Epithelial cell of esophagus (primary cell): ENCODE results near the gene PIM3.

Experiments
- DNase-seq: peaks from one replicate; pipeline ENCODE4 v3.0.0; 2010; ENCODE audit warnings: low read depth
- H3K4me3 ChIP-seq: 2 replicates; pipeline ENCODE4 v1.5.1; 2011; ENCODE audit warnings: mild to moderate bottlenecking, low read length, control low read depth
- TF ChIP-seq, protein P1 (sequence below): IDR thresholded peaks from 2 replicates; pipeline ENCODE4 v1.5.1; 2011; ENCODE audit warnings: low read depth, mild to moderate bottlenecking, low read length, control low read depth, inconsistent platforms; ENCODE audit not compliant: insufficient read depth; ENCODE audit errors: missing control alignments

Gene PIM3

DNA sequence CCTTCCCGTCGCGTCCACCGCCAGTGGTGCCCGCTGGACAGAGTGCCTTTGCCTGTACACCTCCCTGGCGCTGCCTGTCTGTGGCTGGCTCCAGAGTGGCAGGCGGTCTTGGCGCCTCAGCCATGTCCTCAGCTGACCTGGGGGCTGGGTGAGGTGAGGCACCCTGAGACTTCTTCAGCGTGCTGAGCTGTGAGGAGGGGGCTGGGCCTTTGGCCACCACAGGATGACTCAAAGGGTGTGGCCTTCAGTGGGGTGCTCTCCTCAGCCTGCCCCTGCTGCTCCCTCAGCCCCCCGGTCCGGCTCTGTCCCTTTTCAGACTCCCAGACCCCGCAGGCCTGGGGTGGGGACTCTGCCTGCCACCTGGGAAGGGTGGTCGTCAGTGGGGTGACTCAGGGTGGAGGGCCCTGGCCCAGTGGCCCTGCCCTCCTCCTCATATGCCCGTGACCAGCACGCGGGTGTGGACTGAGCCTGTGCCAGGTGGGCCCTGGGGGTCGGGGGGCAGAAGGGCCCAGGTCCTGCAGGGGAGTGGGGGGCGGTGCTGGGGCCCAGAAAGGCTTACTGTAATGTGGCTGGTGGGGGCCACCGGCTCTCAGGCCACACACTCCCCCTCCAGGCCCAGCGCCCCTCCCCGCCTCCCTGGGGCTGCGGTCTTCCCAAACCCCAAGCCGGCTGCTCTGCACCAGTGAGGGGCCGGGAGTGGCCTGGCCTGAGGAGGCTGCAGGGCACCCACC, 26.2 kb upstream of the PIM3 start:
- peak; percentile 31 for DNase-seq
- H3K4me3 ChIP-seq = no peak overlapping the region
- TF ChIP-seq, protein P1, sequence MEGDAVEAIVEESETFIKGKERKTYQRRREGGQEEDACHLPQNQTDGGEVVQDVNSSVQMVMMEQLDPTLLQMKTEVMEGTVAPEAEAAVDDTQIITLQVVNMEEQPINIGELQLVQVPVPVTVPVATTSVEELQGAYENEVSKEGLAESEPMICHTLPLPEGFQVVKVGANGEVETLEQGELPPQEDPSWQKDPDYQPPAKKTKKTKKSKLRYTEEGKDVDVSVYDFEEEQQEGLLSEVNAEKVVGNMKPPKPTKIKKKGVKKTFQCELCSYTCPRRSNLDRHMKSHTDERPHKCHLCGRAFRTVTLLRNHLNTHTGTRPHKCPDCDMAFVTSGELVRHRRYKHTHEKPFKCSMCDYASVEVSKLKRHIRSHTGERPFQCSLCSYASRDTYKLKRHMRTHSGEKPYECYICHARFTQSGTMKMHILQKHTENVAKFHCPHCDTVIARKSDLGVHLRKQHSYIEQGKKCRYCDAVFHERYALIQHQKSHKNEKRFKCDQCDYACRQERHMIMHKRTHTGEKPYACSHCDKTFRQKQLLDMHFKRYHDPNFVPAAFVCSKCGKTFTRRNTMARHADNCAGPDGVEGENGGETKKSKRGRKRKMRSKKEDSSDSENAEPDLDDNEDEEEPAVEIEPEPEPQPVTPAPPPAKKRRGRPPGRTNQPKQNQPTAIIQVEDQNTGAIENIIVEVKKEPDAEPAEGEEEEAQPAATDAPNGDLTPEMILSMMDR = no peak

DNA sequence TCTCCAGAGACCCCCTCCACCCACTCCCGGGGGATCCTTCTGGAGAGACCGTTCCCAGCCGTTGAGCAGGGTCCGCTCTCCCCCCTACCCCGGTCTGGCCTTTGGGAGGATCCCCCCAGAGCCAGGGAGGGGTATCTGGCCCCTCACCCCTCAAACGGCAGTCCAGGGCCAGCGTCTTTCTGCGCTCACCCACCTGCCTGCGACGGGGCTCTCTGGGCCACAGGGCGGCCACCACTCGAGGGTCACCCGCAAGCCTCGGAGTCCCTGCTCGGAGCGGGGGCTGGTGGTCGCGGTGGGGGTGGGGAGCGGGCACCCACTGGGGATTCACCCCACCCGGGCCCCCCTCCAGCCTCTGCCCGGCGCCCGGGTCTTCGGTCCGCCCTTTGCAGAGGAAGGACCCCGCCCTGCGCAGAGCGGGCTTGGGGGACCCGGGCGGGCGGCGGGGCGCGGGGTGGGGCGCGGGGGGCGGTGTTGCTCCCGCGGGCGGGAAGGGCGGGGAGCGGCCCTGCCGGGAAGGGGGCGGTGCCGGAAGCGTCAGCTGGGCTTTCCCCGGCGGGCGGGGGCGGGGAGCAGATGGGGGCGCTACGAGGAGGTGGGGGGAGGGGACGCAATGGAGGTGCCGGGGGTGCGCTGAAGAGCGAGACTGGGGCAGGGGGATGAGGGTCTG, 25.5 kb upstream of the PIM3 start:
- H3K4me3 ChIP-seq = no peak overlapping the region
- peak; percentile 36 for DNase-seq
- TF ChIP-seq, protein P1 = no peak

DNA sequence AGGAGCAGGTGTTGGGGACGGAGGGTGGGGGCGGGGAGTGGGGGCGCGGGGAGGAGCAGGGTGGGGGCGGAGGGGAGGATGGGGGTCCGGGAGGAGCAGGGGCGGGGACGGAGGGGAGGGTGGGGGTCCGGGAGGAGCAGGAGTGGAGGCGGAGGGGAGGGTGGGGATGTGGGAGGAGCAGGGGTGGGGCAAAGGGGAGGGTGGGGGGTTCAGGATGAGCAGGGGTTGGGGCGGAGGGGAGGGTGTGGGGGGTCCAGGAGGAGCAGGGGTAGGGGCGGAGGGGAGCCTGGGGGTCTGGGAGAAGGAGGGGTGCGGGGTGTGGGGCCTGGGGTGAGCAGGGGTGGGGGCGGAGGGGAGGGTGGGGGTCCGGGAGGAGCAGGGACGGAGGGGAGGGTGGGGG, 25.0 kb upstream of the PIM3 start:
- no peak overlapping the region for H3K4me3 ChIP-seq
- no peak for DNase-seq
- TF ChIP-seq, protein P1 = no peak

DNA sequence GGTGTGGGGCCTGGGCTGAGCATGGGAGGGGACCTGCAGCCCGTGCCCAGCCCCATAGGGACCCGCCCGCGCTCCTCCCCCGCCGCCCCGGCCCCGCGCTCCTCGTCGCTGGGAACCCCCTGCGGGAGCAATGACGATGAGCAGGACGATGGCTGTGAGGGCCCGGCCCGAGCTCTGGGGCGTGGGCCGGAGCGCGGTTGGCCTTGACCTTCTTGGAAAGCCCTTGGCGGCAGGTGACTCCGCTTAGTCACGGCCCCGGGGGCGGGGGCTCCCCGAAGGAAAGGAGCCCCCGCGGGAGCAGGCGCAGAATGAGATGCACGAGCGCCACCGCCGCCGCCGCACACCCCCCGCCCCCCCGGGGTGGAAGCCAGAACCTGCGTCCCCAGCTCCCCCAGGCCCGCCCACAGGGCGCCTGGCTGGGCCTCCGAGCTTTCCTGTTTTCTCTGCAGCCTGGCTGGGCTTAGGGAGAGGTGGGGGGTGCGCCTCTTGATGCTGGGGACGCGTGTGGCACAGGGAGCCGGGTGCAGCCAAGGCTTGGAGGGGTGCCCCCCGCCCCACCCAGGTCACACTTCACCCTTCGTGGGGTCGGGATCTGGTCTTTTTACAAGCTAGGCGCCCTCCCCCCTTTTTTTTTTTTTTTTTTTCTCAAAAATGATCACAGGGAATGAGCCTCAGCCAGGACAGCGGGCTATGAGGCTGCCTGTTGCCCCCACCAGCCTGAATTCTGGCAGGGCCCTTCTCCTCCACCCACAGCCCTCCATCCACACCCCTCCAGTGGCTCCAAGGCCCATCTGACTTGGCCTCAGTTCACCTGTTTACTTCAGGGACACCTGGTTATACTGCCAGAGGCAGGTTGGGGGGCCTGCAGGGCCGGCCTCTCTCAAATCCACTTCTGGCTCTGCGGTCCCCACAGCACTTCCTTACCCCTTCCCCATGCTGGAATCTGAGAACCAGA, 24.3 kb upstream of the PIM3 start:
- TF ChIP-seq, protein P1 = no peak
- peak; percentile 60 for DNase-seq
- peak overlapping the region; percentile 4 for H3K4me3 ChIP-seq

DNA sequence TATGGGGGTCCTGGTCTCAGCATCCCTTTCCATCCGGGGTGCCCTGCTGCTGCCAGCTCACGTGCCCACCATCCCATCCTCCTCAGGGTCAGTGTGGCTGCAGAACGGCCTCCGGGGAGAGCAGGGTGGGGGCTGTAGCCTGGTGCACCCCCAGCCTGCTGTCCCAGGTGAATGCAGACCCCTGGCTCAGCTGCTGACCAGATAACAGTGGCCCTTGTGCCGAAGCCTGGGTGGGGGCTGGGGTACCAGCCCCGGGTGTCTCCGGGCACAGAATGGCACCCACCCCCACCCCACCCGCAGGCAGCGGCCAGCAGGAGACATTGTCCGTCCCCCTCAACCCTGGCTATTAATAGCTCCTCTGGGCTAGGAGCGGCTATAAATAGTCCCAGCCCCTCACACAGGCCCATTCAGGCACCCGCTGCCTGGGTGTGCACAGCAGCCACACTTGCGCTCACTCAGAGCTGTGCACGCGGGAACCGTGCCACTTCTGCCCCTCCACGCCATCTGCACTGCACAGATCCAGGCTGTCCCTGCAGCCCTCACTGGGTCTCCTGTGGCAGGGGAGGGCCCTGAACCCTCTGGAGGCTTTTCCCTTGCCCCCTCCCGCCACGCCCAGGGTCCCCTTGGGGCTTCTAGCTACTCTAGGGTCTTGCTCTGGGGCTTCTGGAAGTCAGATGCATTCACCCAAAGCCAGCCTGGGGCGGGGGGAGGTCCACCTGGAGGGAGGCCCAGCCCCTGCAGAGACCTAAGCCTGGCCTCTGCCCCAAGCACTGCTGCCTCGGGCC, 23.4 kb upstream of the PIM3 start:
- no peak overlapping the region for H3K4me3 ChIP-seq
- DNase-seq = no peak
- TF ChIP-seq, protein P1 = no peak
